Epithelial cell of esophagus (primary cell): ENCODE results near the gene CD69.

Source experiments
- DNase-seq: peaks from one replicate; pipeline ENCODE4 v3.0.0; 2010; ENCODE audit warnings: low read depth
- H3K4me3 ChIP-seq: 2 replicates; pipeline ENCODE4 v1.5.1; 2011; ENCODE audit warnings: mild to moderate bottlenecking, low read length, control low read depth
- CTCF ChIP-seq: IDR thresholded peaks from 2 replicates; pipeline ENCODE4 v1.5.1; 2011; ENCODE audit warnings: low read depth, mild to moderate bottlenecking, low read length, control low read depth, inconsistent platforms; ENCODE audit not compliant: insufficient read depth; ENCODE audit errors: missing control alignments

The CD69 gene

DNA sequence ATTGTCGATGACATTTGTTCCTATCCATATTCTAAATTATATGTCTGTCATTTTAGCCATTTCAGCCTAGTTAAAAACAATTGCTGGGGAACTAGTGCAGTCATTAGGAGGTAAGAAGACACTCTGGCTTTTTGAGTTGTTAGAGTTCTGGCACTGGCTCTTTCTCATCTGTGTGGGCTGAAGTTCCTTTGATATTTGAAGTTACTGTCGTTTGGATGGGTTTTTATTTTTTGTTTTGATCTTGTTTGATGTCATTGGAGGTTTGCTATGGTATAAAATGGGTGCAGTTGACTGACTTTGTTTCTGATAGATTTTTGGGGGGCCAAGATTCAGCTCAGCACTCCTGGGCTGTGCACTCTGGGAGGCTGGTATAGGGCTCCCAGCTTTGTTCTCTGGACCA, 20.7 kb upstream of the CD69 start:
- DNase-seq, result no peak
- no peak overlapping the region for H3K4me3 ChIP-seq
- TF ChIP-seq CTCF, result no peak

- H3K4me3 ChIP-seq, result no peak overlapping the region
- TF ChIP-seq CTCF, result no peak
- DNase-seq, result no peak
These were observed 18.5 kb upstream of the CD69 start for GRCh38 chr12:9779209-9779608.

- no peak overlapping the region for H3K4me3 ChIP-seq
- TF ChIP-seq CTCF, result no peak
- DNase-seq, result peak; percentile 24
These were observed 16.1 kb upstream of the CD69 start for GRCh38 chr12:9776781-9777180.

DNA sequence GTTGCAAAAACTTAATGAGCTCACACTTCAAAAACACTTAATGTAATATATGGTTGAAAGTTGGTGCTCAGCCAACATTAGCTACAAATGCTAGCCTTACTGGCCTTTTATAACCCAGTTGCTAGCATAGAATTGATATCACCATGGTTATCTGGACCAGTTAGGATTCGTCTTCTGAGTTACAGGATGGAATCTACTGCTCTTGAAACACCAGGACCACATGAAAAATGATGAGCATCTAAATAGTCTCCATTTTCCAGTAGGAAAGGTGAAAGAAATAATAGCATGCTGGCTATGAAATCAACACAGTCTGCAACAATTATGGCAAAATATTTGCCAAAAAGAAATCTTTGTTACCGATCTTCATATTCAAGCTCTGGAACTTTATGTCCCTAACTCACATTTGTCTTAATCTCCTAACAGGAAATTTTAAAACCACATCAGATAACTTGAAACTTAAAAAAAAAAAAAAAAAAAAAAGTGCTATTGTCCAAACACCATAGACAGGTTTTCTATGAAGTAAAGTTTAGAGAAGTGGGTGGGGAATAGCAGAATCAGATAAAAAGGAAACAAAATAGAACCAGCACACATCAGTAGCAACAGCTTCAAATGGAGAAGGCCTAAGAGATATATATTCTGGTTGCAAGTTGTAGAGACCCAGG, 12.6 kb upstream of the CD69 start:
- DNase-seq, result no peak
- no peak overlapping the region for H3K4me3 ChIP-seq
- no peak for TF ChIP-seq CTCF

GRCh38 chr12:9763025-9763424, 2.3 kb upstream of the CD69 start:
- H3K4me3 ChIP-seq, result no peak overlapping the region
- TF ChIP-seq CTCF, result no peak
- DNase-seq, result no peak

DNA sequence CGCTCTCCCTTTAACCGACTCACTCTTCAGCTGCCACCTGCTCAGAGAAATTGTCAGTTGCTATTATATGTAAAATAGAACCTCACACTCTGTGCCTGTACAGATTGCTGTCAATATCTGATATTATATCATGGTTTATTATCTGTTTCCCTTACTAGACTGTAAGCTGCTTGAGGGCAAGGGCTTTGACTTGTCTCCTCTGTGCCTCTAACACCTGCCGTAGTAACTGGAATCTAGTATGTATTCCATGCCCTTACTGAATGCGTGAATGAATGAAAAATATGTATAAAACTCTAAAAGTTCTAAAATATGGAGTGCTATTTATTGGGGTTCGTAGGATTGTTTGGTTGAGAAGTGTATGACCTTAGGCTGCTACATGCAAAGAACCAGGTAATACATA, 1.7 kb upstream of the CD69 start:
- no peak for DNase-seq
- H3K4me3 ChIP-seq, result no peak overlapping the region
- TF ChIP-seq CTCF, result no peak

DNA sequence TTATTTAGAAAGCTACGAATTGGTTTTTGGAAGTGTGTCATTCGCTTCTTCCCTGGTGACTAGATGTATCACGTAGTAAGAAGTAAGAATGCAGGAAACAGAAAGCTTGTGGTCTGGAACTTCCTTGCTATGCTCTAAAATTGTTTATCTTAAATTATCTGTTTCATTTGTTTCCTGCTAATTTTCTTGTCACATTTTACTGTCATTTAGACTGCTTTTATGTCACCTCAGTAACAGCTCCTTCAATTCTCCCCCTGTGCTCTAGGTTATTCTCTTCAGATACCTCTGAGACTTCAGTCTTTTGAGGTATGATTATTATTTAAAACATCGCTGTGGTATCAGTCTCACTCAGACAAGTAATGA, 699 bp upstream of the CD69 start:
- no peak for TF ChIP-seq CTCF
- DNase-seq, result no peak
- no peak overlapping the region for H3K4me3 ChIP-seq
